T47D (cell line): ENCODE data around the gene GPATCH11.
A peak's percentile ranks its signal among the peaks of the same experiment; 100 is the strongest.

Source experiments
- DNase-seq, 2 experiments: peaks; one replicate each; pipeline versions ENCODE4 v3.0.0 to v3.0.0-alpha.2; 2011 to 2012; ENCODE audit warnings: low read depth in 1 of 2, low spot score in 1 of 2
- JUND ChIP-seq: IDR thresholded peaks from 2 replicates; pipeline ENCODE4 v1.6.1; 2012; ENCODE audit warnings: low read depth
- in situ Hi-C: cut with HindIII; loops from 2 replicates; pipeline ENCODE4 v1.10.0; 2016; ENCODE audit warnings: low sequenced_read_pairs, low pct_unique_long_range_greater_than_20kb

Gene GPATCH11

GRCh38 chr2:37117566-37117965 lies 33.2 kb downstream of the GPATCH11 start:
- TF ChIP-seq JUND = no peak
- in situ Hi-C loops = no loop called here
- no peak for DNase-seq

GRCh38 chr2:37119157-37119556 lies 34.8 kb downstream of the GPATCH11 start:
- no peak for DNase-seq
- TF ChIP-seq JUND = no peak

GRCh38 chr2:37125416-37125815 lies 41.1 kb downstream of the GPATCH11 start:
- no peak for TF ChIP-seq JUND
- no peak for DNase-seq
- in situ Hi-C loops = no loop called here

More at GRCh38 chr2:37119157-37119556, 34.8 kb downstream of the GPATCH11 start:
- in situ Hi-C loops = no loop called here

- no peak for DNase-seq
- no peak for TF ChIP-seq JUND
- in situ Hi-C loops = no loop called here
These were observed 48.6 kb downstream of the GPATCH11 start for GRCh38 chr2:37132914-37133313.

GRCh38 chr2:37142546-37142945 lies 58.2 kb downstream of the GPATCH11 start:
- in situ Hi-C loops = no loop called here
- DNase-seq = no peak
- TF ChIP-seq JUND = no peak

GRCh38 chr2:37143974-37144373 lies 59.7 kb downstream of the GPATCH11 start:
- no peak for TF ChIP-seq JUND
- DNase-seq = no peak
- in situ Hi-C loops = no loop called here

- DNase-seq = no peak
- no peak for TF ChIP-seq JUND
- in situ Hi-C loops = no loop called here
These were observed 61.7 kb downstream of the GPATCH11 start for GRCh38 chr2:37146062-37146461.

- no peak for TF ChIP-seq JUND
- in situ Hi-C loops = no loop called here
- DNase-seq = peak in 1 of 2 experiments; percentile 81
These were observed 64.0 kb downstream of the GPATCH11 start for GRCh38 chr2:37148325-37148724.
